ENCODE results near the gene MDFI. TPM values are rescaled to one million over a fixed set of nuclear protein-coding genes. Genes with fewer than 3 reads are reported as not detected.

MDFI gene
- total and polyA plus RNA-seq, 2 experiments from 2014 or later, result not detected

DNA sequence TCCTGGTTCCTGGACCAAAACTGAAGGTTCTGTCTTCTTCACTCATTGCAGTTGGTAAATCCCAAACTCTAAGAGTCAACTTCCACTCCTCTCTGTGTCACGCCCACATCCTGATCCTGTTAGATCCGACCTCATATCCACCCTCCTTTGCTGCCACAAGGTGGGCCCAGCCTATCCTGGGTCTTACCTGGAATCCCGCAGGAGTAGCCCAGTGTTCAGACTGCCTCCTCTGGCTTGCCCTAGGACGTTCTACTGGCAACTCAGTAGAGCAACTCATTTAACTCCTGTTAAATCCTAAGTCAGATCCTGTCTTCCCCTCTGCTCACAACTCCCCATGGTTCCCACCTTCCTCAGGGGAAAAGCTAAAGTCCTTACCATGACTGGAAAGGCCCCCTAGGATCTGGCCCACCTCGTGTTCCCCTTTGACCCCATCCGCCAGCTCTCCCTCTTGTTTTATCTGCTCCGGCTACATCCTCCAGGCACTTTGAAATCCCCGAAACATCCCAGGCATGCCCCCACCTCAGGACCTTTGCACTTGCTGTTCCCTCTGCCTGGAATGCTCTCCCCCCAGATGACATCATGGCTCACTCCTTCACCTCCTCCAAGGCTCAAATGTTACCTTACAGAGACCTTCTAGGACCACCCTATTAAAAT is 53.3 kb downstream of the MDFI start:
- Histone ChIP-seq H3K36me3 (ENCODE audit: low read depth) (no peaks in the 10 kb centered on the region), H3K9me2 (ENCODE audit: insufficient read depth) (no peaks in the 10 kb centered on the region), H3K4me2 (ENCODE audit: unreplicated experiment) (no peak overlapping the region), H3K27me3 (replicated peaks; ENCODE audit: insufficient read depth) (no peaks in the 10 kb centered on the region), H3K4me1 (ENCODE audit: insufficient read depth) (peaks cover 8% of the 10 kb centered on the region), H3K9ac (no peak overlapping the region), H3K79me2 (ENCODE audit: insufficient read depth) (no peaks in the 10 kb centered on the region), H3F3A (ENCODE audit: insufficient read depth) (no peaks in the 10 kb centered on the region), H3K9me3 (ENCODE audit: low read depth) (no peaks in the 10 kb centered on the region), H2AFZ (no peak overlapping the region), H3K27ac (no peak overlapping the region), H4K20me1 (ENCODE audit: insufficient read depth) (no peaks in the 10 kb centered on the region), H3K4me3 (no peak overlapping the region)
- TF ChIP-seq EZH2 (IDR thresholded peaks at IDR 0.05; ENCODE audit: insufficient read depth, poor library complexity, severe bottlenecking) (no peak), EZH2phosphoT487 (IDR thresholded peaks at IDR 0.05; ENCODE audit: insufficient read depth, low read depth) (no peak)
- no peak for DNase-seq
- WGBS, 2 experiments (ENCODE audit: low coverage in 1 of 2, low lambda C conversion rate in 2 of 2, missing lambda C conversion rate in 2 of 2), result 71 to 84% methylated on average over 8 of the region's 8 CpGs
- in situ Hi-C loops (cut with MboI), result no loop called here

DNA sequence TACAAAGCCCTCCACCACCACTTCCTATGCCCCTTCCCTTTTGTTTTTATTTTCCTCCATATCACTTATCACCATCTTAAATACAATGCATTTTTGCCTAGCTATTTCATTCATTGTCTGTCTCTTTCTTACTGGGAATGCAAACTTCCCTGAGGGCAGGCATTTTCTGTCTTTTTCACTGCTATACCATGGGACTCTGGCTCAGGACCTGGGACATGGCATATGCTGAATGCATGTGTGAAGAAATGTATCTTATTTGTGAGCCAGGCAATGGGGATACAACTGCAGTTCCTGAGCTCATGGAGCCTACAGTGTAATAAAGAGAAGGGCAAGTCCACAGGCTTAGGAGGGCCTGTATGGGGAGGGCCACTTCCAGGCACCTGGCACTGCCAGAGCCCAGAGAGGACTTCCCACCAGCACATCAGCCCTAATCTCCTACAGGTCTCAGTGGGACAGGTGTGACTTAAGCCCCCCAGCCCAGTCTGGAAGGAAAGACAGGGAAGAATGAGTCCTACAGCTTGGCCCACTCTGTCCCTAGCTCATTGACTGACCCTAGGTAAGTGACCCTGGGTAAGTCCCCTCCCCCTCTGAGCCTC is 53.9 kb downstream of the MDFI start:
- Histone ChIP-seq H3K9me3 (ENCODE audit: low read depth) (no peaks in the 10 kb centered on the region), H3K79me2 (ENCODE audit: insufficient read depth) (no peaks in the 10 kb centered on the region), H3K9me2 (ENCODE audit: insufficient read depth) (no peaks in the 10 kb centered on the region), H3K27me3 (replicated peaks; ENCODE audit: insufficient read depth) (no peaks in the 10 kb centered on the region), H3K36me3 (ENCODE audit: low read depth) (no peaks in the 10 kb centered on the region), H3K27ac (no peak overlapping the region), H2AFZ (no peak overlapping the region), H3K4me1 (ENCODE audit: insufficient read depth) (peaks cover 8% of the 10 kb centered on the region), H3K9ac (no peak overlapping the region), H3K4me3 (no peak overlapping the region), H3F3A (ENCODE audit: insufficient read depth) (no peaks in the 10 kb centered on the region), H4K20me1 (ENCODE audit: insufficient read depth) (no peaks in the 10 kb centered on the region), H3K4me2 (ENCODE audit: unreplicated experiment) (no peak overlapping the region)
- TF ChIP-seq EZH2 (IDR thresholded peaks at IDR 0.05; ENCODE audit: insufficient read depth, poor library complexity, severe bottlenecking), result no peak
- no peak for TF ChIP-seq EZH2phosphoT487 (IDR thresholded peaks at IDR 0.05; ENCODE audit: insufficient read depth, low read depth)
- no peak for DNase-seq
- in situ Hi-C loops (cut with MboI), result no loop called here

DNA sequence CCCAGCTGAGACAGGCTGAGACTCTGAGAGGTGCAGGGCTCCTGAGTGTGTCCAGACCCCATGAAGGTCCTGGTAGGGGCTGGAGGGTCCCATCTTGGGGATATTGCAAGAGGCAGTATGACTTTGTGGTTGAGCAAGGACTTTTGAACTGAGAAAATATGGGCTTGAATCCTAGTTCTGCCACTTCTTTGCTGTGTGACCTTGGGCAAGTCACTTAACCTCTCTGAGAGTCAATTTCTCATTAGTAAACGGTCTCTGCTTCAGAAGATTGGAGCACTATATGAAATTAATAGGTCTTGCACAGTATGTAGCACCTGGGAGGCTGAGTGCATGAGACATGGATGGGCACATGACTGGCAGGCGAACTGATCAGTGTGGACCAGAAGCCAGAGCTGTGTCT is 54.5 kb downstream of the MDFI start:
- in situ Hi-C loops (cut with MboI), result no loop called here
- Histone ChIP-seq H3K9me3 (ENCODE audit: low read depth) (no peaks in the 10 kb centered on the region), H3K4me1 (ENCODE audit: insufficient read depth) (peaks cover 12% of the 10 kb centered on the region), H3K36me3 (ENCODE audit: low read depth) (no peaks in the 10 kb centered on the region), H3K4me3 (no peak overlapping the region), H3K9me2 (ENCODE audit: insufficient read depth) (no peaks in the 10 kb centered on the region), H4K20me1 (ENCODE audit: insufficient read depth) (no peaks in the 10 kb centered on the region), H3K27me3 (replicated peaks; ENCODE audit: insufficient read depth) (no peaks in the 10 kb centered on the region), H3F3A (ENCODE audit: insufficient read depth) (peaks cover 4% of the 10 kb centered on the region), H3K4me2 (ENCODE audit: unreplicated experiment) (no peak overlapping the region), H3K27ac (no peak overlapping the region), H3K79me2 (ENCODE audit: insufficient read depth) (no peaks in the 10 kb centered on the region), H3K9ac (no peak overlapping the region), H2AFZ (no peak overlapping the region)
- no peak for TF ChIP-seq EZH2 (IDR thresholded peaks at IDR 0.05; ENCODE audit: insufficient read depth, poor library complexity, severe bottlenecking)
- TF ChIP-seq EZH2phosphoT487 (IDR thresholded peaks at IDR 0.05; ENCODE audit: insufficient read depth, low read depth), result no peak
- DNase-seq, result no peak
- WGBS, 2 experiments (ENCODE audit: low coverage in 1 of 2, low lambda C conversion rate in 2 of 2, missing lambda C conversion rate in 2 of 2), result 74 to 93% methylated on average over 2 of the region's 2 CpGs

DNA sequence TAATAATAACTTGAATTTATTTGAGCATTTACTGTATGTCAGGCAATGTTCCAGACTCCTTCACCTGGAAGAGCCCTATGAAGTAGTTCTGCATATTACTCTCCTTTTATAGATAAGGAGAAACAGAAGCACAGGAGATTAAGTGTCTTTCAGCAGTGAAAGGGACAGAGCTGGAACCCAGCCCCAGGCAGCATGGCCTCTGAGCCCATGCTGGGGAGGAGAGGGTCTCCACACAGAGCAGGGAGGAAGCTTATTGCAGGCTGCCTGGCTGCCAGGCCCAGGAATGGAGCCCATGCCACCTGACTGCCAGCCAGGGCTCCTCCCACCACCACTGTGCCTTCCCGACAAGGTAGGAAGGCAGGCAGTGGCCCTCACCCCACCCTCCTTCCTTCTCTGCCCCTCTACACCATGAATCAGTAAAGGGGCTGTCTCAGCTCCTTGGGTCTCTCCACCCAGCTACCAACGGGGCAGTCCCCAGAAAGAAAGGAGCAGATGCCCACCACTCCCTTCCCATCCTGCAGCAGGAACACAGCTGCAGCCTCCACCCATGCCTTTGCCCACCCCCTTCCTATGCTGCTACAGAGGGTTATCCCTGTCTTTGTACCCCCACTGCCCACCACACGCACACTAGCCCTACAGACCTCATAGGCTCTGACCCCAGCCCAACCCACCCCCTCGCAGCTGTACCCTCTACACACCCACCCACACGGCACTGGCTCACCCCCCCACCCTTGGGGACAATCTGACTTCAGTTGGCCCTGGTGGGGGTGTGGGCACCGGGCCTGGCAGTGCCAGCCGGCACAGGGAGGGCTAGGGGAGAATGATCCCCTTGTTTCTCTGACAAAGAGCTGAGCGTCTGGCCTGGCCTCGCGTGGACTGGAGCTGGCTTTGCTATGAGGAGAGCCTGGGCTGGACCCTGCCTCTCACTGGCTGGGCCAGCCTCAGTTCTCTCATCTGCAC is 55.3 kb downstream of the MDFI start:
- H3K9ac ChIP-seq, result no peak overlapping the region
- 66% methylated on average over 10 of the region's 10 CpGs for WGBS, 2 experiments (ENCODE audit: low coverage in 1 of 2, low lambda C conversion rate in 2 of 2, missing lambda C conversion rate in 2 of 2)
- no peak overlapping the region for H3K27ac ChIP-seq
- no peaks in the 10 kb centered on the region for H3K27me3 ChIP-seq (replicated peaks; ENCODE audit: insufficient read depth)
- H4K20me1 ChIP-seq (ENCODE audit: insufficient read depth), result no peaks in the 10 kb centered on the region
- H3K4me3 ChIP-seq, result no peak overlapping the region
- H3K79me2 ChIP-seq (ENCODE audit: insufficient read depth), result no peaks in the 10 kb centered on the region
- no peak overlapping the region for H3K4me2 ChIP-seq (ENCODE audit: unreplicated experiment)
- H3K9me3 ChIP-seq (ENCODE audit: low read depth), result no peaks in the 10 kb centered on the region
- TF ChIP-seq EZH2 (IDR thresholded peaks at IDR 0.05; ENCODE audit: insufficient read depth, poor library complexity, severe bottlenecking) (no peak), EZH2phosphoT487 (IDR thresholded peaks at IDR 0.05; ENCODE audit: insufficient read depth, low read depth) (no peak)
- H3K9me2 ChIP-seq (ENCODE audit: insufficient read depth), result no peaks in the 10 kb centered on the region
- H3F3A ChIP-seq (ENCODE audit: insufficient read depth), result peaks cover 9% of the 10 kb centered on the region
- no peak overlapping the region for H2AFZ ChIP-seq
- in situ Hi-C loops (cut with MboI), result no loop called here
- H3K36me3 ChIP-seq (ENCODE audit: low read depth), result no peaks in the 10 kb centered on the region
- H3K4me1 ChIP-seq (ENCODE audit: insufficient read depth), result peaks cover 21% of the 10 kb centered on the region
- no peak for DNase-seq
